ENCODE measurements around the gene MS4A4E. TPM values are rescaled to one million over a fixed set of nuclear protein-coding genes. Genes with fewer than 3 reads are reported as not detected.
"Not testable (repeated sequence)": the region's sequence is repeated elsewhere in the genome, so short reads cannot be mapped to it uniquely, and the experiment has no call there.

MS4A4E gene
- total RNA-seq, 1 experiment from 2014 or later: not detected

- DNase-seq (ENCODE audit: extremely low read depth, low read depth): no peak
Observed at GRCh38 chr11:60222141-60222540, 20.8 kb downstream of the MS4A4E start.

GRCh38 chr11:60221692-60222091, 21.2 kb downstream of the MS4A4E start:
- DNase-seq (ENCODE audit: extremely low read depth, low read depth): no peak

- DNase-seq (ENCODE audit: extremely low read depth, low read depth): no peak
Observed at GRCh38 chr11:60221181-60221580, 21.8 kb downstream of the MS4A4E start.

- DNase-seq (ENCODE audit: extremely low read depth, low read depth): no peak
Observed at GRCh38 chr11:60214386-60214785, 28.6 kb downstream of the MS4A4E start.

- DNase-seq (ENCODE audit: extremely low read depth, low read depth): no peak
Observed at GRCh38 chr11:60211206-60211605, 31.7 kb downstream of the MS4A4E start.

GRCh38 chr11:60209977-60210376, 33.0 kb downstream of the MS4A4E start:
- DNase-seq (ENCODE audit: extremely low read depth, low read depth): no peak

GRCh38 chr11:60208951-60209350, 34.0 kb downstream of the MS4A4E start:
- no peak for DNase-seq (ENCODE audit: extremely low read depth, low read depth)

GRCh38 chr11:60208146-60208895, 34.6 kb downstream of the MS4A4E start:
- DNase-seq (ENCODE audit: extremely low read depth, low read depth): no peak

- DNase-seq (ENCODE audit: extremely low read depth, low read depth): no peak
Observed at GRCh38 chr11:60206616-60207015, 36.3 kb downstream of the MS4A4E start.

GRCh38 chr11:60204922-60205321, 38.0 kb downstream of the MS4A4E start:
- DNase-seq (ENCODE audit: extremely low read depth, low read depth): no peak

- not testable (repeated sequence) for DNase-seq (ENCODE audit: extremely low read depth, low read depth)
Observed at GRCh38 chr11:60201334-60201733, 41.6 kb downstream of the MS4A4E start.

GRCh38 chr11:60197442-60197841, 45.5 kb downstream of the MS4A4E start:
- DNase-seq (ENCODE audit: extremely low read depth, low read depth): no peak

- DNase-seq (ENCODE audit: extremely low read depth, low read depth): no peak
Observed at GRCh38 chr11:60195923-60196368, 47.0 kb downstream of the MS4A4E start.

- DNase-seq (ENCODE audit: extremely low read depth, low read depth): no peak
Observed at GRCh38 chr11:60194511-60194910, 48.4 kb downstream of the MS4A4E start.

- peak; percentile 36 for DNase-seq (ENCODE audit: extremely low read depth, low read depth)
Observed at GRCh38 chr11:60193687-60194433, 49.1 kb downstream of the MS4A4E start.

- not testable (repeated sequence) for DNase-seq (ENCODE audit: extremely low read depth, low read depth)
Observed at GRCh38 chr11:60192564-60192963, 50.4 kb downstream of the MS4A4E start.

GRCh38 chr11:60188481-60188880, 54.5 kb downstream of the MS4A4E start:
- DNase-seq (ENCODE audit: extremely low read depth, low read depth): not testable (repeated sequence)

GRCh38 chr11:60186128-60186527, 56.8 kb downstream of the MS4A4E start:
- DNase-seq (ENCODE audit: extremely low read depth, low read depth): not testable (repeated sequence)

- not testable (repeated sequence) for DNase-seq (ENCODE audit: extremely low read depth, low read depth)
Observed at GRCh38 chr11:60185512-60185827, 57.5 kb downstream of the MS4A4E start.

GRCh38 chr11:60184824-60185511, 58.0 kb downstream of the MS4A4E start:
- no peak for DNase-seq (ENCODE audit: extremely low read depth, low read depth)

- DNase-seq (ENCODE audit: extremely low read depth, low read depth): no peak
Observed at GRCh38 chr11:60183591-60184205, 59.2 kb downstream of the MS4A4E start.
